Fibroblast of upper back skin (primary cell): ENCODE results near the gene MYDGF.
"Not testable (repeated sequence)": the region's sequence is repeated elsewhere in the genome, so short reads cannot be mapped to it uniquely, and the experiment has no call there.

ENCODE experiments used
- DNase-seq: peaks from one replicate; pipeline ENCODE4 v3.0.0-alpha.2; 2013

MYDGF gene

DNA sequence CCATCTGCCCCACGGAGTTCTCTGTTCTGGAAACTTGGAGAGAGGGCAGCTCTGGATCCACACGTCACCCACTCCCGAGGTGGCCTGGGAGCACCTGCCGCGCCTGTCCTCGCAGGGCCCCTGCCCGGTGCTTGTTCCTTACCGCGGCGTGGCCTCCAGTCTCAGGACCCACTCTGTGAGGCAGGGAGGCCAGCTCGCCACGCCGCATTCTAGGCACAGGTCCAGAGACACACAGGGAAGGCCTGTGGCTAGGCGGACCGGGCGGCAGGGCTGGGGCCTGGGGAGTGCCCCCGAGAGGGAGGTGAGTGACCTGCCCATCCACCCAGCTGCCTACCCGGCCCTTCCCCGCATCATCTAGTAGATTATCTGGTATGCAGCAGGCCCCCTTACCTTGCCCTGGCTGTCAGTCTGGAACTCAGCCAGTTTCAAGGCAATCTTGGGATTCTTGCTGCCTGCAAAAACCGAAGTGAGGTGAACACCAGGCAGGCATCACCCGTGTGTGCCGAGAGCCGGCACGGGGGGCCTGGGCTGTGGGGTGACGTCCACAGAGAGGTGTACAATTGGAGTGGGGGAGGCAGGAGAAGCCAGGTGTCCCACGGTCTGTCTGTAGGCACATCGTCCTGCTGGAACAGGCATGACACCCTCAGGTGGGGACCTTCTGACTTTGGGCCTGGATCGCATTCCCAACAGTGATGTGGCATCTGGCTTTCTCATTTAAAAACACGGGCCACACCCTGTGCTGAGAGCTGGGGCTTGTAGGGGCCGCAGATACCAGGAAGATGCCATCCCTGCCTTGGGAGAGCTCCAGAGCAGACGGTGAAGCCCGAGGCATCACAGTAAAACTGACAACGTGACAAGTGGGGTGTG lies 29.9 kb upstream of the MYDGF start:
- no peak for DNase-seq

DNA sequence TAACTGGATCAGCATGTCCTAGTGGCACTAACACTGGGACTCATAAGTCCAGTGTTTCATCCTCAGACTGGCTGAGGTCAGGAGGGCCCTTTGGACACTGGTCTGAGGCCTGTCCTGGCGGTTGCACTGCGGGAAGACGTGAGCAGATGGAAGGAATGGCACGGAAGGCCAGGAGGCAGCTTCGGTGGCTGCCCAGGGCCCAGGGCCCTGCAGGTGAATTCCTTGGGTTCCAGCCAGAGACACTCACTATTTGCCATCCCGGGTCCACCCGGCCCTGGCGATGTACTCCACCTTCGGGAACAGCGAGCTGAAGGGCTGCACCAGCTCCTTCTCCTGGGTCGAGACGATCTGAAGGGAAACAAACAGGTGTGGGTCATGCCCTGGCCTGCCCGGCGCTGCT lies 27.2 kb upstream of the MYDGF start:
- no peak for DNase-seq

- DNase-seq: no peak
Measured at GRCh38 chr19:4695224-4695731, 25.1 kb upstream of the MYDGF start.

DNA sequence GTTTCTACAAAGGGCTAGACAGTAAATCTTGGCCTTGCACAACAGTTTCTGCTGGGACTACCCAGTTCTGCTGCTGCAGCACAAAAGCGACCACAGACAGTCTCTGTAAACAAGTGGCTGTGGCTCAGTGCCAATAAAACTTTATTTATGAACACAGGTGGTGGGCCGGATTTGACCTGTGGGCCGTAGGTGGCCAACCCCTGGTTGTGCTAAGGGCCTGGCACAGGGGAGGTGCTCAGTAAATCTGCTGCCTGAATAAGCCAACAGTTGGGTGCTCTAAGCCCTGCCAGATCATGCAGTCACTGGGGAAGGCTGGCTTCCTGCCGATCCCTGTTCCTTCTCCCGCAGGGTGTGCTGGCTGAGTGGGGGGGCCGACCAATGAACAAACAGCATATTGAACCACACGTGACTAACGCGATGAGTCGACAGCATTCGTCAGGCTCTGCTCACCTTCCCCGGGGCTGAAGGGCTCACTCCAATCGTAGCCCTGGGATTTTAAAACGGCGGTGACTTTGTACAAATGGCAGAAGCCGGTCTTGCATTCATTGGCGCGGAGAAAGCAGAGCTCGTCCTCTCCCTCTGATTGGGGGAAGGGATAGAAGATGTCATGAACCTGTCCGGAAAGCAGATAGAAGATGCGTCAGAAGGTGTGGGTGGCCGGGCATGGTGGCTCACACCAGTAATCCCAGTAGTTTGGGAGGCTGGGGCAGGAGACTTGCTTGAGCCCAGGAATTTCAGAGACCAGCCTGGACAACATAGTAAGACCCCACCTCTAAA lies 24.3 kb upstream of the MYDGF start:
- peak; percentile 88 for DNase-seq

DNA sequence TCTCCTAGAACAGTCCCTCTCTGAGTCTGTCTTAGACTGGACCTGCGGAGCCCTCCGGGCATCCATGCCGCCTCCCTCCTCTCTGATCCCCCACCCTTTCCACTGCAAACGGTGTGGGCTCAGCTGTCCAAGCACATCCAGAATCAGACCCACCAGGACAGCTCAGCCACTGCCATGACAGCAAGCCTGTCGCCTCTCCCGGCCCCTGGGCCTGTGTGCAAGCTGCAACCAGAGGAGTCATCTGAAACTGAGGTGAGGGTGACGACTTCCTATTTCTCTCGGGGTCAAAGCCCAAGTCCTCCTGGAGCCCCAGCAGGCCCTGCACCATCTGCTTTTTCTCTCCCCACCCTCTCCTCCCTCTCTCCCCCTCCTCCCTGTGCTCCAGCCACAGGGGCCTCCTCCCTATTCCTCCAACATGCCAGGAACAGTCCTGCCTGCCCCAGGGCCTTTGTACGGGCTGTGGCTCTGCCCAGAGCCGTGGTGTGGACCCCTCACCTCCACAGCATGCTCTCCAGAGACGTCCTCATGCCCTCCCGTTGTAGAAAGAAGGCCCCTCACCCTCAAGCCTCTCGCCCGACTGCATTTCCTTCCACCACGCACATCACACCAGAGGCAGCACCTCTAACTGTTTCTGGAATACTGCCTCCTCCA lies 23.5 kb upstream of the MYDGF start:
- no peak for DNase-seq

DNA sequence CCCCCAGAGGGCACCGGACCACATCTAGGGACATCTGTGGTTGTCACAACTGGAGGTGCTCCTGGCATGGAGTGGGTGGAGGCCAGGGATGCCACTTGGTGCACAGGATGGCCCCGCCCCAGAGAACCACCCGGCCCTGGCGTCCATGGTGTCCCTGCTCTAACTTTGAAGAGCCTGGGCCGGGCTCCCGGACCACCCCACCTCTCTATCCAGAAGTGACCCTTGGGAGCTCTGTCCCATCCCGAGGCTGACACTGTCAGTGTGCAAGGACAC lies 22.9 kb upstream of the MYDGF start:
- DNase-seq: no peak

GRCh38 chr19:4692251-4693077 lies 22.3 kb upstream of the MYDGF start:
- DNase-seq: no peak

DNA sequence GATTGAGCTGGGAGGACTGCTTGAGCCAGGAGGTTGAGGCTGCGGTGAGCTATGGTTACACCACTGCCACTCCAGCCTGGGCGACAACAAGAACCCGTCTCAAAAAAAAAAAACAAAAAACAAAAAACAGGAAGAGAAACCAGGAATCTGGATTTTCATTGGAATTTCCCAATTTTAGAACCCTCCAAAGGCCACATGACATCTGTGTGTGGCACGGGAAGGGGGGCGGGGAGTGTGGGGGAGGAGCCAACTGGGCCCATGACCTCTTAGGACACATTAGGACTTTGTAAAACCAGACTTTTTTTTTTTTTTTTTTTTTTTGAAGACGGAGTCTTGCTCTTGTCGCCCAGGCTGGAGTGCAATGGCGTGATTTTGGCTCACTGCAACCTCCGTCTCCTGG lies 21.2 kb upstream of the MYDGF start:
- DNase-seq: no peak

DNA sequence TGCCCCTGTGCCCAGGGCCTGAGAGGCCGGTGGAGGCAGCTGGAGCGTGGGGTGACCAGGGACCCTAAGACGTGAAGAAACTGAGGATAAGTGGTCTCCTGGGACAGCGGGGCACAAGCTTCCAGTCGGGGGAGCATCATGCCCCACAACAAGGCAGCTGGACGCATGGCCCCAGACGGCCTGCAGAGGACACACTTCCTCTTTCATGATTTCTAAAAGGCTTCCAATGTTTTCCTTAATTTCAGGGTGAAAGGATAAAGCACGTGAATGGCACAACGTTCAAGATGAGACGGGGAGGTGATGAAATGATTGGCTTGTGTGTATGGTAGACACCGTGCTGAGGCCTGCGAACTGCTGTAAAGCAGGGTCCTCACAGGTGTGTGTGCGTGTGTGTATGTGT lies 20.2 kb upstream of the MYDGF start:
- no peak for DNase-seq

- DNase-seq: no peak
Measured at GRCh38 chr19:4689403-4689802, 19.3 kb upstream of the MYDGF start.

DNA sequence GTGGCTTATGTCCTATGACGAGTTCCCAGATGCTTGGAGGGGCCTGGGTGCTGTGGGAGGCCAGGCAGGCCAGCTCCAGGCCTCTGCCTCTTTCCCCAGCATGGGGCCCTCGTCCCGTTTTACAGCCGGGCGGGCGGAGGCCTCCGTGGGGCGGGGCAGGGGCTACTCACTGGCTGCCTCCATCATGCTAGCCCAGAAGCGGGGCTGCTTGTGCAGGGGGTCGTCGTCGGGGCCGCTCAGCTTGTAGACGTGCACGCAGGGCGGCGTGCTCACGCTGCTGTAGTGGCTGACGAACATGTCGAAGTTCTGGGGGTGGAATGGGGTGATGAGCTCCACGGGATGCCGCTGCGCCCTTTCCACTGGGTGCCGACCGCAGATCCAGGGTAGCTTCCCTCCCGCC lies 18.4 kb upstream of the MYDGF start:
- no peak for DNase-seq

DNA sequence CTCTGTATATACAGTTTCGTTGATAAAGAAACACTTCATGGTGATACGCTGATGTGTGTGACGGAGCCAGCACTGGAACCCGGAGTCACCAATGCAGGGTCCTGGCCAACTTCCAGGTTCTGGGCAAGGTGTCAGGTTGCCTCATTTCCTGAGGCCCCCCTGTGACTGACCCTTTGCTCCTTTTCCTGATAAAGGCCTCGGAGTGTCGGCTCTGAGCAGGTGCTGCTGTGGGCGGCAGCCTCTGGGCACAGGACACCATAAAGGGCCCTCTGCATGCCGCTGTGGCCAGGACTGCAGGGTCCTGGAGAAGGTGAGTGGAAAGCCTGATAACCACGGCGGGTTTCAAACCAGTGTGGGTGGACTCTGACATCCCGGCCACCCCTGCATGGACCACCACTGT lies 17.3 kb upstream of the MYDGF start:
- DNase-seq: no peak

DNA sequence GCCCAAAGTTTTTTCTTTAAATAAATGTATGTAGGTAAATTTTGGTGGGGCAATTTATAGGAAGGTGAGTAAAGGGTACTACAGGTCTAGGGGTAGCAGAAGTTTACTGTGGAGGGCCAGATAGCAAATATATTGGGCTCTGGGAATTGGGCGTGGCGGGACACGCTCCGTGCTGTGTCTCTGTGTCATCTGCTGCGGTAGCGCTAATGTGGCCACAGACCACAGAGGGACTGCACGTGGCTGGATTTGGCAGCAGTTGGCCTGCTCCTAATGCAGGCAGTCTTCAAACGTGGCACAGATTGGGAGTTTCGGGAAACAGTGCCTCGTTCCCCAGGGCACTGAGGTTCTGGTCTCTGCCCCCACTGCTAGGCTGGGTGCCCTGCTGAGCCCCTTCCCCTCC lies 16.6 kb upstream of the MYDGF start:
- DNase-seq: no peak

GRCh38 chr19:4684312-4685095 lies 14.4 kb upstream of the MYDGF start:
- no peak for DNase-seq

DNA sequence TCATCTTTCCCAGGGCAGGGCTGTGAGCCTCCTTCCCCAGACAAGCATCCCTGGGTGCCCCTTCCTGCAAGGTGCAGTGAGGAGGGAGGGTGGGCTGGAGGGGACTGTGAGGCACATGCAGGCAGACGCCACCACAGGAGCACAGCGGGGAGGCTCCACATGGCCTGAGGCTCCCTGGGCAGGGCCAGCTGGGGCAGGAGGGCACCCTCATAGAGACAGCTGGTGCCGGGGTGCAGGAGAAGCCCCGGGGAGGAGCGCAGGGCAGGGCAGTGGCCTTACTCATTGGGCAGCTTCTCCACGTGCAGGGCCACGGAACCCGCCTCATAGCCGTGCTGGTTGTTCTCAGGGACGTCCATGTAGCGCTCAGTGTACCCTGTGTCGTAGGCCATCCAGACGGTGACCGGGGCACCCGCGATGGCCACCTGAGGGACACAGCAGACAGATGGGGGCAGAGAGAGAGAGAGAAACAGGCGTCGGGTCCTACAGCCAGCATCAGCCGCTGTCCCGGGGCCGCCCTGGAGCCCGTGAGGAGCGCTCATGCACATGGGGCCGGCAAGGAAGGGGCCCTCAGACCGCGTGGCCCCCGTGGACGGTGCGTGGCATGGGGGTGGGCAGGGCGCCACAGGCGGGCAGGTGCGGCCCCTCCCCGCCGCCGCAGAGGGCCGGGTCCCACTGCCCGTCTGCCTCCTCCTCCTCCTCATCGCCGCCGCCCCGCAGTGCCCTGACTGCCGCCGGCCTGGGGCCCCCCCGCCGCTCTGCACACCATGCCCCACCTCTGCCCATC lies 12.5 kb upstream of the MYDGF start:
- DNase-seq: no peak

DNA sequence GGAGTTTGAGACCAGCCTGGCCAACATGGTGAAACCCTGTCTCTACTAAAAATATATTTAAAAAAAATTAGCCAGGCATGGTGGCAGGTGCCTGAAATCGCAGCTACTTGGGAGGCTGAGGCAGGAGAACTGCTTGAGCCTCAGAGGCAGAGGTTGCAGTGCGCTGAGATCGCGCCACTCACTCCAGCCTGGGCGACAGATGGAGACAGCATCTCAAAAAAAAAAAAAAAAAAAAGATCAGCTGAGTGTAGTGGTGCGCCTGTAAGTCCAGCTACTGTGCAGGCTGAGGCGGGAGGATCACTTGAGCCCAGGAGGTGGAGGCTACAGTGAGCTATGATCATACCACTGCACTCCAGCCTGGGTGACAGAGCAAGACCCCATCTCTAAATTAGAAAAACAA lies 9.9 kb upstream of the MYDGF start:
- not testable (repeated sequence) for DNase-seq

DNA sequence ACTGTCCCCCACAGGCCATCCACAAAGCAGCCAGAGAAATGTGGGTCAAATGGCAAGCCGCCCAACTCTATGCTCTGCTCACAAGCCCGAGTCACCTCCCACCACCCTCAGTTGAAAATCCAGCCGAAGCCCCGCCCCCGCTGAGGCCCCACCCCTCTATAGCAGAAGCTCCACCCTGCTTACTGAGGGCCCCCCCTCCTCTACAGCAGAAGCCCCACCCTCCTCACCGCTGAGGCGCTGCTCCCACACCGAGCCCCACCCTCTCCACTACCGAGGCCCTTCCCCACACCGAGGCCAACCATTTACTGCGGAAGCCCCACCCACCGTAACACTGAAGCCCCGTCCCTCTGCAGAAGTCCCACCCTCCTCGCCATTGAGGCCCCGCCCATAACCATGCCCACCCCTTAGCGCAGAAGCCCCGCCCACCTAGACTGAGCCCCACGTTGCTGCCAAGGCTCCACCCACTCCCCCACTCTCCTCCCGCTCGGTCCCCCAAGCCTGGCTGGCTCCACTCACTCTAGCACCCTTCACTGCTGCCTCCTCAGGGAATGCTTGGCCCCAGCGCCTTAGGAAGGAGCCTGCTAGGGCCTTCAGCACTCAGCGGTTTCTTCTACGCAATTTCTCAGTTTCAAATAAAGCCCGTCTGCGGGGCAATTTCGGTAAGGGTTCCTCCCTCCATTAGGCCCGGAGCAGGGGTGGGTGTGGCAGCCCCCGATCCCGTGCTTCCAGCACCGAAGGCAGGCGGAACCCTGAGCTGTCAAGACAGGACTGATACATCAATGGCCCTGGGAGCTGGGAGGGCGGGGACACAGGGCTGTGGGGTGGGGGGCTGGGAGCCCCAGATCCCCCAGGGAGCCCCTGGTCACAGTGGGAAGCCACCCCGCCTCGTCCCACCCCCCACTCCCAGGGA lies 9.0 kb upstream of the MYDGF start:
- peak; percentile 13 for DNase-seq

DNA sequence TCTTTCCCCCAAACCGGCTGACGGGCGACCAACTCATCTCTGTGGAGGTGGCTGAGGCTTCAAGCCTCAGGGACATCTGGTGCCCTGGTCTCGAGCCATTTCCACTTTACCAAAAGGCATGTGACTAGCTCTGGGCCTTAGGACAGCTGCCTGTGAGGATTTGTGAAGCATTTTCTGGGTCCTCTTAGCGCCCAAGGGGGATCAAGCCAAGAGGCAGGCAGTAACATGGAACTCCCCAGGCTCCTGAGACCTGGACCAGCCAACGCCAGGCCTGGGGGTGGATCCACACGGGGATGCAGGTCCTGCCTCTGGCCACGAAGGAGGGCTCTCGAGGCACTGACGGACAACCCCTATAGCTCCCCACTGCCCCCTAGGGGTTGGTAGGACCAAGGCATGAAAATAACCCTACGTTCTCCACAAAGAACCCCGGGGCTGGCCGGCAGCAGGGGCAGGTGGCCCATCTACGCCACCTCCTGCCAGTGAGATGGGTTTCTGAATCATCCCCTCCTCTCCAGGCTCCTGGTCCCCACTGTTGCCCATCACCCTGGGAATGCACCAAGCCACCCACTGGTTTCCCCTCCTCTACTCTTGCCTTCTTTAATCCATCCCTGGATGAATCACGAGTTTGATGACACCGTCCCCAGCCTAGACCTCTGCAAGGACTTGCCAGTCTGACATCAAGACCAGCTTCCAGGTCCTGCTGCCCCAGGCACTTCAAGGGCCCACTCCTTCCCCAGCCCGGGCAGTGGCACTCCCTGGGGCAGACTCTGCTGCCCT lies 7.0 kb upstream of the MYDGF start:
- DNase-seq: peak; percentile 27

GRCh38 chr19:4675346-4675745 lies 5.2 kb upstream of the MYDGF start:
- DNase-seq: no peak
